HL-60 (cell line): ENCODE measurements around the gene TBC1D22A.

Source experiments
- CTCF ChIP-seq: IDR thresholded peaks from one replicate; pipeline ENCODE4 v1.5.1; 2011; ENCODE audit warnings: low read length, control low read depth, inconsistent platforms; ENCODE audit not compliant: insufficient read depth
- POLR2AphosphoS5 ChIP-seq: IDR thresholded peaks from 2 replicates; pipeline ENCODE4 v1.6.1; 2012; ENCODE audit warnings: low read depth

GRCh38 chr22:46905834-46906233, 143.4 kb downstream of the TBC1D22A start:
- TF ChIP-seq POLR2AphosphoS5 (no peak), CTCF (no peak)
